A673 (cell line): ENCODE data around the gene OR2B6.

Source experiments
- CTCF ChIP-seq: fragments of 300-800, 200-600 bp; sonication (generic); conservative IDR thresholded peaks from 2 replicates; pipeline ENCODE4 v1.5.1; 2017; ENCODE audit warnings: low read depth, mild to moderate bottlenecking, antibody characterized with exemption, low read length, moderate library complexity, mixed read lengths
- EZH2 ChIP-seq: fragments of 200-600 bp; sonication (generic); IDR thresholded peaks from 2 replicates; pipeline ENCODE4 v1.6.1; 2017; ENCODE audit warnings: borderline replicate concordance, low read depth, mild to moderate bottlenecking, mixed read lengths, antibody characterized with exemption, low read length; ENCODE audit not compliant: poor library complexity, severe bottlenecking

GRCh38 chr6:27986928-27987725 is 30.1 kb downstream of the OR2B6 start:
- TF ChIP-seq EZH2 = no peak
- no peak for TF ChIP-seq CTCF
